Activated effector memory CD4-positive, alpha-beta T cell treated with Interleukin-2 at 50 U/mL for 16 hours (primary cell): ENCODE measurements around the gene GNG12.

Source experiments
- DNase-seq: peaks from one replicate; pipeline ENCODE4 v3.0.0-alpha.2; 2020

The GNG12 gene

DNA sequence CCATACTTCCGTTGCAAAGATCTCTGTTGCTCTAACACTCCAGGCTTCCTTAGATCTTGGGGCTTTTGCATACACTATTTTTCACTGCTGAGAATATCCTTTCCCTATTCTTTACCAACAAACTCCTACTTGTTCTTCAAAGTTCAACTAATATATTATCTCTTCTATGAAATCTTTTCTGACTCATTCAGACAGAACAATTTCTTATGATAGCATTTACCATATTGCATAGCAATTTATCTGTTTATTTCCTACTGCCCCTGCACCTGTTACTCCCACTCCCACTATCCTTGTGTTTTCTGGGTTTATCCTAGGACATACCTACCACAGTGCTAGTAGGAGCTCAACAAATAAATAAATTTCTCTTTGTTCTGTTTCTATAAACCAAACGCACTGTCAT lies 137.3 kb downstream of the GNG12 start:
- DNase-seq = no peak

DNA sequence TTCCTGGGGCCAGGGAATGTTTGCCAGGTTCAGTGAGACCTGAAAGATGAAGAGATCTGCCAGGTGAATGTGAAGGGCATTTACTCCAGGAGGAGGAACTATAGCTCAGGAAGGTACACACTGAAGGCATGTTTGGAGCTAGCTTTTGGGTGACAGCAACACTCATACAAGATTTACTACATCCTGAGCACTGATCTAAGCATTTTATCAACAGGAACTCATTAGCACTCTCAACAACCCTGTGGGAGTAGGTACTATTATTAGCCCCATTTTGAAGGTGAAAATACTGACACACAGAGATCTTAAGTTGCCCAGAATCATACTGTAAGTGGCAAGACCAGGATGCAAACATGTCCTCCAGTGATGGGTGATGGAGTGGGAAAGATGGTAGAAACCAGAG lies 141.6 kb downstream of the GNG12 start:
- no peak for DNase-seq

DNA sequence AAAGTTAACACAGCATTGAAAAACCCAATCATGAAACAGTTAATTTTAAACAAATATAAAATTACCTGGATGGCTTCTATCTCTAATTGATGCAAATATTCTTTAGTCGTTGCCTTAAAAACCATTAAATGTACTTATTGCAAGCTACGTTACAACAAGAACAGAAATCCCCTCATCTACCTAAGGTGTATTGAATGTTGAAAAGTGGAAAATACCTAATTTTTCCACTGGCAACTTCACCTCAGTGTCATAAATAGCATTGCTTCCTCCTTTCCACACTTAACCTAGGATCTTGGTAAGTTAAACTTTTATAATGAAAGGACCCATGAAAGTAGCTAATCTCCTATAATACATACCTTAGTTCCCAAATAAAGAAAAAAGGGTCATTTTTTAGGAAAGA lies 142.9 kb downstream of the GNG12 start:
- DNase-seq = no peak

DNA sequence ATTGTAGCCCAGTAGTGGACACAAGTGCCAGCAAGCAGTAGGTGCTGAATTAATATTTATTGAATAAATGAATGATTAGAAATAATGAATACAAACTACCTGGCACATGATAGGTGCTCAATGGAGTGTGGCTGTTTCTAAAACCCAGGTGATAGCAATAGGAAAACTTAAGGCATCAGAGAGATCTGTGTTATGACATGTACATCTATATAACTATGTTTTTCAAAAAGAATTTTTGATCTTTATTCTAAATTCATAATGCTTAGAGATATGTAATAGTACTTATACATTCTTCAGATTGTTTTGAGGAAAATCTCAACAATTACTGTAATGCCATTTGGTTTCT lies 143.3 kb downstream of the GNG12 start:
- DNase-seq = no peak

DNA sequence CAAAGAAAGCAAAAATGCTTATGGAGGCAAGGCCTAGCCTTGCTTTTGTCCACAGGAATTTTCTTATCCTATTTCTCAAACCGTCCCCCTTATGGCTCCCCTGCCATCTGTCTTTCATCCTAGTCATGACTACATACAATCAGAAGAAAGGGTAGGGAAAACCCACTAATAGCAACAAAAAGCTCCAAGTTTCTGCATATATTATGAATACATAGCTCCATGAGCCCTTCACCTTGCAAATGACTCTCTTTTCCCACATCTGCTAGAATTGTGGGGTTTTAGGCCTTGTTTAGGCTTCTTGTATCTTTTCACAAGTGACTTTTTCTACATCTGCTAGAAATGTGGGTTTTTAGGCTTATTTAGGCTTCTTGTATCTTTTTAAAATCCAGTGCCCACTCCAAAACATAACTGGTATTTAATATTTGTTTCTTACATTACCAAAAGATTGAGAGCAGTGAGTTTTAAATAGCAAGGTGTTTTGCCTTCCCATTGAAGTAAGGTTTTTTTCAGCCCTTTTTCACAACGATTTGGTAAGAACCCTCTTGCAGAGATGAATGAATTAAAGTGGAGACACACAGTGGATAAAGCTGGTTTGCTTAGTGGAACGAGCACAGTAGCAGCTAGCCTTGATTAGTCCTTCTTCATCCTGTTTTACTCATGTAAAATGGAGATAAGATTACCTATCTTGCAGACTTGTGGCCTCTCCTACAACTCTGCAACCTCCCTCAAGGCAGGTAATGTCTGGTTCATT lies 143.8 kb downstream of the GNG12 start:
- DNase-seq = no peak

DNA sequence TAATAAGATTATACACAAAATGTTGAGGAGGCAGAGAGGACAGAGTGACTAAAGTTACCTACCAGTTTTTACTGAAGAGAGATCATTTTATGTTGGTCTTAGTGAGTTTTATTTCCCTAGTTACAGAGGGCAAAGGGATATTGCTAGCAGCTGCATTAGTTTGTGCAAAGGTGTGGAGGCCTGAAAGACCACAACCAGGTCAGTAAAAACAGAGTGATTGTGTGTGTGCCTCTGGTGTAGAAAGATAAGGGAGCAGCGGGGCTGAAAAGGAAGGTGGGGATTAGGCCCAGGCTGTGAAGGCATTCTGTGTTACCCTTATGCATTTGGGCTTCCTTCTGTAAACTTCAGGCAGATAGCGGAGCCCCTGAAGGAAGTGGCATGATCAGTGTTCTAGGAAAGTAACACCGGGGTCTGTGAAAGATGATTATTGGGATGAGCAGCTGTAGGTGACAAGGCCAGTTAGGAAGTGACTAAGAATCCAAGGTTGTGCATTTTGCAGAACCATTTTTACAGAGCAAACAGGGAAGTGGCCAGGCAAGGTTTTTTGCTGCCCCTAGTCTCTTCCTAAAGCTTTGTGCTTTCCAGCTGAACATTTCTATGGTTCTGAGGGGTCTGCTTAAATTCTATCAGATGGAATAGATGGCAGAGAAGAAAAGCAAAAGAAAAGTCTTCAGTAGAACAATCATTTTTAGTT lies 144.6 kb downstream of the GNG12 start:
- no peak for DNase-seq

DNA sequence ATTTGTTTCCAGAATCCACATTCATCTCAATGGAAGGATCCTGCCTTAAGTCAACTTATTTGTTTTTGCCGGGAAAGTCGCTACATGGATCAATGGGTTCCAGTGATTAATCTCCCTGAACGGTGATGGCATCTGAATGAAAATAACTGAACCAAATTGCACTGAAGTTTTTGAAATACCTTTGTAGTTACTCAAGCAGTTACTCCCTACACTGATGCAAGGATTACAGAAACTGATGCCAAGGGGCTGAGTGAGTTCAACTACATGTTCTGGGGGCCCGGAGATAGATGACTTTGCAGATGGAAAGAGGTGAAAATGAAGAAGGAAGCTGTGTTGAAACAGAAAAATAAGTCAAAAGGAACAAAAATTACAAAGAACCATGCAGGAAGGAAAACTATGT lies 145.6 kb downstream of the GNG12 start:
- DNase-seq = no peak

DNA sequence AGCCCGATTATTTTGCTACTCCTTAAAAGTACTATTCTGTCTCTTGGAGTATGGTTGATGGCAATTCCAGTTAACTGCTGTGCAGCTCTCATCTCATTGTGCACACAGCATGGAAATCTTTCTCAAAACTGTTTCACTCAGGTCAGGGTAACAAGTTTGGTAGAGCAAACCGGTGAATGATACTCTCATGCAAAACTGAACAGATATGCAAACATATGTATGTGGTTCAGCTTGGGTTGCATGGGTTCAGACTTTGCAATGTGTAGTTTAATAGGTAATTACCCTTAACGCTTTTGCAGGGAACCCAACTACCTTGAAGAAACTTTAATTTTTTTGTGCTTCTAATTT lies 146.1 kb downstream of the GNG12 start:
- DNase-seq = no peak

DNA sequence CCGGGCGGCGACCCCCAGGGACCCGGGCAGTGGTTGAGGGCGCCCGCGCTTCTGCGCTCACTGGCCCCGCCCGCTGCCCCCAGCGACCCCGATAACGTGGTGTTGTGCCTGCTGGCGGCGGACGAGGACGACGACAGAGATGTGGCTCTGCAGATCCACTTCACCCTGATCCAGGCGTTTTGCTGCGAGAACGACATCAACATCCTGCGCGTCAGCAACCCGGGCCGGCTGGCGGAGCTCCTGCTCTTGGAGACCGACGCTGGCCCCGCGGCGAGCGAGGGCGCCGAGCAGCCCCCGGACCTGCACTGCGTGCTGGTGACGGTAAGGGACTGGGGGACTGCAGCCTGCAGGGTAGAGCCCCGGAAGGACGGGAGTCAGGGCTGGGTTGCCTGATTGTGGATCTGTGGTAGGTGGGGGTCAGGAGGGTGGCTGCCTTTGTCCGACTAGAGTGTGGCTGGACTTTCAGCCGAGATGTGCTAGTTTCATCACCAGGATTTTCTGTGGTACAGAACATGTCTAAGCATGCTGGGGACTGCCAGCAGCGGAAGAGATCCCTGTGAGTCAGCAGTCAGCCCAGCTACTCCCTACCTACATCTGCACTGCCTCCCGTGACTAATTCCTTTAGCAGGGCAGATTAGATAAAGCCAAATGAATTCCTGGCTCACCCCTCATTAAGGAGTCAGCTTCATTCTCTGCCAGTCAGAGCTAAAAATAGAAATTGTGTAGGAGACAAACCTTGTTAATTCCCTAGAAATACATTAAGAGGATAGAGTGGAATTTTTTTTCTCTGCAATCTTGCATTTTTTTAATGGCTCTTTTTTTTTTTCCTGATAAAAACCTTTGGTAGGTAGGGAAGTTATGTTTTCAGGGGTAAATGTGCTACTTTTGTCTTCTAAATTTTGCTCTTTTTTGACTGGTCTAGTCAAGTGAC lies 146.7 kb downstream of the GNG12 start:
- DNase-seq = peak; percentile 47

DNA sequence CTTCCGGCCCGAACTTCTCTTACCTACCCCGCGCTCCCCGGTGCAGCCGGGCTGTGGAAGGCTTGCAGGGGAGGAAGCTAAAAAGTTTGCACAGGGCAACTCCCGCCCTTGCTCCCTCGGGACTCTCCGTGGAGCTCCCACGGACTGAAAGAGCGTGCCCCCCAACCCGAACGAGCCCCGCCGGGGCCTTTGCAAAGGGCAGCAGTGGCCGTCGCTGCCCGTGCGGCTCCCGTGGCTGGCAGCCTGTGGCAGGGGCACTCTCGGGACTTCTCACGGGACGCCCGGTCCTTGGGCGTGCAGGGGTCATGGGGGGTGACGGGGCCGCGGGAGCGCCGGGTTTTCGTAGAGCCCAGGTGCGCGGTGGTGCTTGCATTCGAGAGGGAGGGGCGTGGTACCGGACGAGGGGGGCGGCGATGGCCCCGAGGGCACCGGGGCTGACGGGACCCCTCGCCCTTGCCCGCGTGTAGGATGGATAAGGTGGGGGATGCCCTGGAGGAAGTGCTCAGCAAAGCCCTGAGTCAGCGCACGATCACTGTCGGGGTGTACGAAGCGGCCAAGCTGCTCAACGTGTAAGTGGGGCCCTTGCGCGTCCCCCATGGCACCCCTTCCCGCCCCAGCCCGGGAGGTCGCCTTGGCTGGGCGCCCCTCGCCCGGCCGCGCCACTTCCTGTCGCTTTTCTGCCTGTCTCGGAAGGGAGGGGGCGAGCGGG lies 147.6 kb downstream of the GNG12 start:
- peak; percentile 35 for DNase-seq

DNA sequence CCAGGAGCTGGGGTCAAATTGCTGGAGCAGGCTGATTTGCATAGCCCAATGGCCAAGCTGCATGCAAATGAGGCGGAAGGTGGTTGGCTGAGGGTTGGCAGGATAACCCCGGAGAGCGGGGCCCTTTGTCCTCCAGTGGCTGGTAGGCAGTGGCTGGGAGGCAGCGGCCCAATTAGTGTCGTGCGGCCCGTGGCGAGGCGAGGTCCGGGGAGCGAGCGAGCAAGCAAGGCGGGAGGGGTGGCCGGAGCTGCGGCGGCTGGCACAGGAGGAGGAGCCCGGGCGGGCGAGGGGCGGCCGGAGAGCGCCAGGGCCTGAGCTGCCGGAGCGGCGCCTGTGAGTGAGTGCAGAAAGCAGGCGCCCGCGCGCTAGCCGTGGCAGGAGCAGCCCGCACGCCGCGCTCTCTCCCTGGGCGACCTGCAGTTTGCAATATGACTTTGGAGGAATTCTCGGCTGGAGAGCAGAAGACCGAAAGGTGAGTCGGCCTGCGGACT lies 148.2 kb downstream of the GNG12 start, which contains the start of gene GADD45A:
GADD45A (plus strand) TSS at position 135 of the 491 bp plus-strand sequence; CDS start at position 429, 294 bp downstream.
- DNase-seq = peak; percentile 91

DNA sequence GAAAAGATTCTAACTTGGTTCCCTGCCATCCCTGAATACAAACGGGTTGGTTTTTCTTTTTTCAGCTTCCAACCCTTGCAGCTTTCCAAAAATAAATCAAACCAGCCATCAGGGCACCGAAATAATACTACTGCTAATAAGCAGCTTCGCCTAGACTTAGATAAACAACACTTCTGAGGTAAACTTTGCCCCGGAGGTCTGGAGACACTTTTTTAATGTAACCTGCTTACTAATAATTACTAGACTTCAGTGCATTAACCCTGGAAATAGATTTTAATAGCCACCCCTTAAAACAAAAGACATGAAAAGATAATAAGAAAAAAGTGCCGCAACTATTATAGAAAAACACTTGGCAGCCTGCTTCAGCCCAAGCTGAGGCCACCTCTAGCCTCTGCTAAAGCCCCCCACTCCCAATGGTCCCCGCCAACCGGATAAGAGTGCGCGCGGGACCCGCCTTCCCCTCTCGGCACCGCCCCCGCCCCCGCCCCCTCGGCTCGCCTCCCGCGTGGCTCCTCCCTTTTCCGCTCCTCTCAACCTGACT lies 148.7 kb downstream of the GNG12 start:
- DNase-seq = no peak

DNA sequence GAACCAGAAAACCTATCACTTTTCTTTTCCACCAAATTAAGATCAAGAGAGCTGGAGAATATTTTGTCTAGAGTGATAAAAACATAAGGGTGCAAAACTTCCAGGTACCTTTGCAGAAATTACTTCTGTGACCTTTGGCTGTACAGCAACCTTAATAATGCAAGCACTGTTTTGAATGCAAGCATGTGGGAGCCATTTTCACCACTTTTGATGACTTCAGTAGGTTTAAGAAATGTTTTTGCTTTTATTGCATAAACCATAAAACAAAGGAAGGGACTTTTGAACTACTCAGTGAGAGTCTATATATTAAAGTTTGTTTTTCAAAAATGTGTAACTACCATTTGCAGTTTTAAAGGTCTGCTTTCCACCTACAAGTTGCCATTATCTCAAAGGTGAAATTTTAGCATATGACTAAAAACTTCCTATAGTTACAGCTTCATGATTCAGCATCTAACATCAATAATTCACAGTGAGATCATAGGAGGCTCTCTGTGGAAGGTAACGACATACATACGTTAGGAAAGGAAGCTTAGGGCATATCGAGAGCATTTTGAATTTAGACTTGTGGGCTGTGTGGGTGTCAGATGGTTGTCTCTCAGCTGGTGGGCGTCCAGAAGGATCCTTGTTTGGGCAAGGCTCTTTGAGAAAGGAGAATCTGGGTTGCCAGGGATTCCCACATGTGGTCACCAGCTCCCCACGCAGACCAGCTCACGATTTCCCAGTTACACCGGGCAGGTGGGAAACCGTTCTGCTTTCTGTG lies 149.3 kb downstream of the GNG12 start:
- no peak for DNase-seq

DNA sequence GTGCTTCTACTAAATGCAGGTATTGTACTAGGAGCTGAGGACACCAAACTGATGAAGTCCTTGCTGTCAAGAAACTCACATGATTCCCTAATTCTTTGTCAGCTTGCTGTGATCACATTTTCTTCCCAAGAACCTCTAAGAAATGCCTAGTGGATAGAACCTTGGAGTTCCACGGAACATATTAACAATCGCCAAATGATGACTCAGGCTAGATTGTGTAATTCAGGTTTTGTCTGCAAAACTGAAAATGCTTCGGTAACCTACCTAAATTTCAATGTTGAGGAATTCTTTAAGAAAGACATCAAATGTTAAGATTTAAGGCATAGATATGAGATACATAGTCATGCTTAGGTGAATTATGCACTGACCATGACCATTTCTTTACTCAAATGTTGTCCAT lies 150.0 kb downstream of the GNG12 start:
- DNase-seq = no peak

DNA sequence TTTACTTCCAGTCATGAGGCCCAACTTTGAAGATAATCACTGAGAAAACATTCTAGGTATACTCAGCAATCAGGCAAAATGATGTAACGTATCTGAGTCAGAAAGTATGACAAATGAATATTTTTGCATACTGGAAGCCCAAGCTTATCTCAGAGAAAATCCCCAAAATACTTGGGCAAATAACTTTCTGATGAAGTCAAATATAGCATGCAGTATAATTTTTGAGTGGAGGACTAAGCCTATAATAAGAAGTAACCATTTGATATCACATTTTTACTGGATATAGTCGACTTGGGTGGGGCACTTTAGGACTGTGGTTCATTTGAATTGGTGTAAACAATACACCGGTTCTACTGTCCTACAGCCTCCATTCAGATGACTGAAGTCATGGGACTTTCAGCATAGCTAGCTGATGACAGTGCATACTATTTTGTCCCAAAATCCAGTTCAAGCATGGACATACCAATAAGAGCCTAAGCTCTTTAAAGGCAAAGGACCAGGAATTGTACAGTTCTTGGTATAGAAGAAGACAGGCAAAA lies 150.5 kb downstream of the GNG12 start:
- no peak for DNase-seq

DNA sequence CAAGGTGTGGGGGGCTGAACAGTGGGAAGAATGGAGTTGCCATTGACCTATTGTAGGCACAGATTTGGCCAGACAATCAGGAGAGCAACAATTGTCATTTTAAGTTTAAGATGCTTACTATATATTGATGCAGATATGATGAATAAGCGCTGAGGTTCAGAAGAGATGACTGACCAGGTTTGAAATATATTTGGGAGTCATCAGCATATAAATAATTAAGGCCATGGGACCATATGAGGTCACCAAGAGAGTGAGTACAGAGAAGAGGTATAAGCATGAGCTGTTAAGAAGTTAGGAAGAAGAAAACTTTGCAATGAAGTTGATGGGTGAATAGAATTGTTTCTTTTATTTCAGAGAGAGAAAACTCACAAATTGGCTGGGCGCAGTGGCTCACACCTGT lies 152.8 kb downstream of the GNG12 start:
- DNase-seq = no peak

DNA sequence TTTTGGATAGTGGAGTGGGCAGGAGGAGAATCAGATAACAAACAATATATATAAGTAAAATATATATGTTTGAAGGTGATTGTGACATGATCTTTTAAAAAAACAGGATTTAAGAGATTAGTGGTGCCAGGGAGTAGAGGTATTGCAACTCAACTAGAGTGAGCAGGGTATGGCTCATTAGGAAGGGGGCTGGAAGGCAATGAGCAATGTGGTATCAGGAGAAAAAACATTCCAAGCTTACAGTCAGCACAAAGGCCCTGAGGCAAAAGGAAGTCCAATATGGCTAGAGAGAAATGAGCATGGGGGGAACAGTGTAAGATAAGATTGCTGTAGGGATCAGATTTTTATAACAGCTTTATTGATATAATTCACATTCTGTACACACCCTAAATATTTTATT lies 153.6 kb downstream of the GNG12 start:
- no peak for DNase-seq

DNA sequence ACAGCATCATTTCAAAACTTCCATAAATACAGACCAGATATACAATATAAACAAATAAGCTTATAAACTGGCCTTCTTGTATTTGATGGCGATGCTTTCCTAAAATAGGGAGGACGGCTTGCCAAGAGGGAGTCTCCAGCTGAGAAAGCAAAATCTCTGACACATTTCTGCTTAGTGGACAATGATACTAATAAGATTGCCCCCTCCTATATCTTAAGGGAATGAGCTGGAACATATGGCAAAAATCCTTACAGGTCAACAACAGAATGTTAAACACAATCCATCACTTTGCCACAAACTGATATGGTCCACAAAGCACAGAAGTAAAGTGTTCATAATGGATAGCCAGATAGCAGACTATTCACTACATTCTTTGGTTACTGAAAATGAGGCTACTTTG lies 155.3 kb downstream of the GNG12 start:
- DNase-seq = no peak

DNA sequence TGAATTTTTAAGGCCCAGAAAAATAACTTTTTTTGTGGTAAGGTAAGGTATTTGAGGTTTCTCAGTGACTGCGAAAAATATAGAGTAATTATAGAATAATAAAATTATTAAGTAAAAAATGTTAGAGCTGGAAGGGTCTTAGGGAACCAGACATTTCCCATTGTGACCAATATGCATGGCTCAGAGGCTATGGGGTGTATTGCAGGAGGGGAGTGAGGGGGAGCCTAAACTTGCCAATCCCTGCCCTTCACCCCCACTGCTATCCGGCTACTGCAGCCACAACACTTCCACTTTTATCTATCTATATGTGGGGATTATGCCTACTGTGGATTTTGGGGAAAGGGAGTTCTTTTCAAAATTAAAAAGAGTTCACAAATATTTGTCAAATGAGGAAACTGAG lies 155.9 kb downstream of the GNG12 start:
- DNase-seq = no peak

DNA sequence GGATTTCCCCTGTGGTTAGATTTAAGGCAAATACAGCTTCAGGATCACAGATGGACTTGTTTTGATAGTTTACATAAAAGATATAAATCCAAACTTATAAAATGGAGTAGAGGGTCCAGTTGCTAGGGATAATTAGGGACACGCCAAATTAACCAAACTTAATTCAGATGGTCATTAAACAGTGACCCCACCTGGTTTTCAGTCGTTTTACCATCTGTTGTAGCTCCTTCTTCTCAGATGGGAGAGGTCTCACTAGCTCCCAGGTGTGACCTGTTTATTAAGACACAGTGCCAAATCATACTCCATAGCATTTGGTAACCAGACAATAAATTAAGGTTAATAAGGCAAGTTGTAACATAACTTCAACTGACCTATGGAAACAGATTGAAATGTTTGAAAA lies 156.3 kb downstream of the GNG12 start:
- no peak for DNase-seq

DNA sequence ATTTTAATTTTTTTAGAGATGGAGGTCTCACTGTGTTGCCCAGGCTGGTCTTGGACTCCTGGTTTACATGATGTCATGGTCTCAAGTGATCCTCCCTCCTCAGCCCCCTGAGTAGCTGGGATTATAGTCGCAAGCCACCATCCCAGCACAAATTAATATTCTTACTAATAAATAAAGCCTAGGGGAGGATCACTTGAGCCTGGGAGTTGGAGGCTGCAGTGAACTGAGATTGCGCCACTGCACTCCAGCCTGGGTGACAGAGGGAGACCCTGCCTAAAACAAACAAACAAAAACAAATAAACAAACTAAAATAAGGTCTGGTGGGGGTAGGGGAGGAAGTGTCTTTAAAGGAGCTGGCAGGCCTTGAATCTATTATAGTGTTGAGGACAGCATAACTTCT lies 157.0 kb downstream of the GNG12 start:
- DNase-seq = no peak

DNA sequence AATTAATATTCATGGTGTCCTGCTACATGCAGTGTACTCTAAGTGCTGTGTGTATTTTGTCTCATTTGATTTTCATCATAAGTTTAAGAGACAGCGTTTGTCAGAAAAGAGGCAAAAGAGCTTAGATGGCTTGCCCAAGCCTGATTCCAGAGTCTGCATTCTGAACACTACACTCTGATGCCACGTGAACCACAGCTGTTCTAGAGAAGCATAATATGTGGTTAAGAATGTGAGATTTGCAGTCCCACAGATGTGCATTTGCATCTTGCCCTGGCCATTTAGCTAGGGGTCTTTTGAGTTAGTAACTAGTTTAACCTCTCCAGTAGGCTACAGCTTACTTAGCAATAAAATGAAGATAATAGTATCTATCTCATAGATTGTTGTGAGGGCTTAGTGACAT lies 157.5 kb downstream of the GNG12 start:
- DNase-seq = no peak
